Erythroblast (primary cell): ENCODE results near the gene SLC18B1.

Experiments
- GATA1 ChIP-seq: IDR thresholded peaks from 2 replicates; pipeline ENCODE4 v1.6.1; 2011; ENCODE audit warnings: low read depth, mild to moderate bottlenecking, control low read depth, low read length, moderate library complexity
- POLR2A ChIP-seq: IDR thresholded peaks from 2 replicates; pipeline ENCODE4 v1.6.1; 2011; ENCODE audit warnings: mild to moderate bottlenecking, low read length

GRCh38 chr6:132736239-132736638 is 62.2 kb downstream of the SLC18B1 start:
- TF ChIP-seq POLR2A (no peak), GATA1 (no peak)
